Iris pigment epithelial cell (primary cell): ENCODE measurements around the gene PTPRM.

Experiments used
- DNase-seq: peaks from one replicate; pipeline ENCODE4 v3.0.0-alpha.2; 2011; ENCODE audit warnings: low read depth

The PTPRM gene

DNA sequence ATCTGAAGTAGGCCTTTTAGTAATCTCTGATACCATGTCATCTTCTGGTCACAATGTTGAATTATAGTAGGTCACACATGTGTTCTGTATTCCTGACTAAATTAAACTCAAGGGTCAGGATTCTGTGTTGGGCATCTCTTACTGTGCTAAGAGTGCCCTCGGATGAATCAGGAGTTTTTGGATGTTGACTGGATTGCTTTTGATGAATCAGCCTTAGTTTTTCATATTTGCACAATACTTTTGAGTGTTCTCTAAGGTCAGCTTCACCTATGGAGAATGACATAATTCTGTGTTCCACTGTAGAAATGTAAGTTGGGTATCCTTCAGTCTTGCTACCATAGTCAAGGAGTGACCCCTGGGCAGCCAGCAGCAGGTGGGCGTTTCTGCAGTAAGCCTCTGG lies 190.1 kb downstream of the PTPRM start:
- peak; percentile 55 for DNase-seq

DNA sequence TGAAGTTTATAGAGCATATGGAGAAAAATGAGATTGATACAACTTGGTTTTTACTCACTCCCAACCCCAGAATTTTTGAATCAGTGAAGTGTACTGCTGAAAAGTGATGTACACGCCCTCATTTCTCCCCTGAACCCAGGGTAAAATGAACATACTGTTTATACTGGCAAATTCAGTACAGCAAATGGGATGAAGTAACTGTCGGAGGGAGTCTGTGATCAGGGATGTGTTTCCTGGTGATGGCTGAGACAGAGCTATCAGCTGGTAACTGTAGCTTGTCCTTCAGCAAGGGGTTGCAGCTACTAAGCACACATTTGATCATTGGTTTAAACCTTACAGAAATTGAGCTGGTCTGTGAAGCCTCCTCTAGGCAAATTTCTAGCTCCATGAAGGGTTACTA lies 191.6 kb downstream of the PTPRM start:
- DNase-seq: peak; percentile 52

DNA sequence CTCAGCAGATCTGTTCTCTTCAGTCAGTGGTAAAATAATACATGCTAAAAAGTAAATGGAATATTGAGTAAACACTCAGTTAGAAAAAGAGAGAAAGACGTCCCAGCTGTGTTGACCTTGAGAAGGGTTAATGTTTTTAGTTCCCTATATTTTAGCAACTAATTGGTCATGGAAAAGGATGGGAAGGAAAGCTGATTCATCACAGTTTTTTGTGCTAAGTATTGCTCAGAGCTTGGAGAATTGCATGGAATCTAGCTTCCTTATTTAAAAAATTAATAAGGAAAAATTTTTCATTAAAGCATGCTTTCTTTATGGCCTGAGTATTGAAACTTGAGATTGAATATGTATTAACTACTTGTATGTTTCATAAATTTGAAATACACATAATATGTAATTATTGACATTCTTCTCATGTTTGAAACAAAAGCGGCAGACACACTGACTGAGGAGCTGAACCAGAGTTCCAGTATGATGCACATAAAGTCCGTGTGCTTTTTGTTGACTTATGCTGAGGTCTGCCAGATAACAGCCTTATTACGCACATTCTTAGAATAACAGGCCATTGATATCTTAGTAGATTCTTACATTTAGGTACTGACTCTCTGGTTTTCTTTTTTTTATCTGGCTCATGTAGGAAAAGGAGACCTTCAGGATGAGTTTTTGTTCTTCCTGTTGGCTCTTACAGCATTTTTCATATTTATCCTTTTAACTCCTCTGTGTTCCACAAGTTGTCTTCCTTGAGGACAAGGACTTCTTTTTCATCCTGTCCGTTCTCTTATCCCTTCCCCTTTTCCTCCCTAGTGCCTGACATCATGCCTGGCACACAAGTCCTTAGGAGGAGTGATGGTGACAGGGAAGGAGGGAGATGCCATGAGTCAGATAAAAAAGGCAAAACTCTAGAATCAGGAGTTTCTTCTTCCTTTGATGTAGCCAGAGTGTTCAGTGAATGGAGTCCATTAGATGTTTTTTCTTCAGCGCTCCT lies 194.1 kb downstream of the PTPRM start:
- DNase-seq: peak; percentile 91

DNA sequence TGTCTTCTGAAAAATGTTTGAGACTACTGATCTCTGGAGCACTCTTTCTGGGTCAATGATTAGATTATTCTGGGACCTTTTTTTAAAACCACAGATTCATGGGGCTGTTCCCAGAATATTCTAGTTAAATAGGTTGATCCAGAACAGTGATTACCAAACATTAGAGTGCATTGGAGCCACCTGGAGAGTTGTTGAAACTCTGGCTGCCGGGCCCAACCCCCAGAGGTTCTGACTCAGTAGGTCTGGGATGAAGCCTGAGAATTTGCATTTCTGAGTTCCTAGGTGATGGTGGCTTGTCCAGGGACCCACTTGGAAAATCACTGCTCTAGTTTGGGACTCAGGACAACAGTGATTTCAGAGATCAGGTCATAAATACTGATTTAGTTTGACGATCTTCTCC lies 197.3 kb downstream of the PTPRM start:
- DNase-seq: no peak

DNA sequence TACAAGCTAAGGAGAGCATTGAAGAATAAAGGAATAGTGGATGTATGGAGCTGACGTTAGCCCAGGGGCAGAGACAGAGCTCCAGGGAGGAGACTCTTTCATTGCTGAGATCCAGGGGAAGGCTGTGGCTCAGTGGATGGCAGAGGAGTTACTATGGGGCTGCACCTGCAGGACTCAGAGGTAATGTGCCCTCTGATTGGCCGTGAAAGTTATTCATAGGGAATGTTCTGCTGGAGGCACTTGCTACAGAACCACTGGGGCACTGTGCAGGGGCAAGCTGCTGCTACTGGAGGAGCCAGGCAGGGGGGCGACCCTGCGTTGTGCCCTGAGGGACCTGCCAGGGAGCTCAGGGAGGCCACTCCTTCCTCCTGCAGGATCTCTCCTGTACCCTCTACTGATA lies 199.2 kb downstream of the PTPRM start:
- DNase-seq: no peak

DNA sequence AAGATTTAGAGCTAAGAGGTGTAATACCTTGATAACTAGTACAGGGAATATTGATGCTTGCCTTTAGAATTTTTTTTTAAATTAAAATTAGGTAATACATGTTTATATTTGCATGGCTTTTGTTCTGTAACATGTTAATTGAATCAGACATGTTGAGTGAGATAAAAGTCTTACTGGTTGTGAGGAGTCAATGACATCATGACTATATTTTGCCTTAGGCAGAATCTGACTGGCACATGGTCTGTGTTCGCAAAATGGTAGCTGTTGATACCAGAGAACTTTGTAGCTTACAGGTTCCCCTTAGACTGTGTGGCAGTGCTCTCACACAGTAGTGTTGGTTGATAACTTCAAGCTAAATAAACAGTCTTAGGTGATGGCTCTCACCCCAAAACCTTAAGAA lies 199.7 kb downstream of the PTPRM start:
- no peak for DNase-seq

DNA sequence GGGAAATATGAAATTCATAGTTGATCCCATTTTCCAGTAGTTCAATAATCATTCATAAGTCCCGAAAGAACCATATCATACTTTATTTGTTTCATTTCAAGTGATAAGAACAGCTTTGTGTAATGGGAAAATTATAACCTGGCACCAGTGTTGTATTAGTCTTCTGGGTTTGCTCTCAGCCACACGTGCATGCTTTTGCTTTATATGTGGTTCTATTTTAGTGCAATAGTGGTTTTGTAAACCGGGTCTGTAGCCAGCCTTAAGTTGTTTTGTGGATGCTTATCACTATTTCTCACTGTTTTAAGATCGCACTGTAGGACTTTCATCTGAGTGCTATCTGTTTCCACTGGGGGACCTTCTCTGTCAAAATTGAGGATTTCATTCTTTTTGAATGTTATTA lies 203.8 kb downstream of the PTPRM start:
- no peak for DNase-seq

DNA sequence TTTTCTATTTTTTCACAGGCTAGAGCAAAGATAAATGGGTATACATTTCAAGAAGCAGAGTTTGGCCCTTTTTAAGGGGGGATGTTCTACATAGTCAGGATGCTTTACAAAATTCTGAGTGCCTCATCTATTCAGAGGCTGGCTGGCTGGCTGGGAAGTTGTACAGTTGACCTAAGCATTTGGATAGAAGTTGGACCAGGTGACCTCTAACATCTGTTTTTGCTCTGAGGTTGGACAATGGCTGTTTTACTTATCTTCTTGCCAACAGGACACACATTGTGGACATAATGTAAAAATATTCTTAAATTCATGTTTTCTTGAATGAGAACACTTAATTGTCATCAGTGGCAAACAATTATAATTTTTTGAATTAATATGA lies 205.4 kb downstream of the PTPRM start:
- DNase-seq: no peak

DNA sequence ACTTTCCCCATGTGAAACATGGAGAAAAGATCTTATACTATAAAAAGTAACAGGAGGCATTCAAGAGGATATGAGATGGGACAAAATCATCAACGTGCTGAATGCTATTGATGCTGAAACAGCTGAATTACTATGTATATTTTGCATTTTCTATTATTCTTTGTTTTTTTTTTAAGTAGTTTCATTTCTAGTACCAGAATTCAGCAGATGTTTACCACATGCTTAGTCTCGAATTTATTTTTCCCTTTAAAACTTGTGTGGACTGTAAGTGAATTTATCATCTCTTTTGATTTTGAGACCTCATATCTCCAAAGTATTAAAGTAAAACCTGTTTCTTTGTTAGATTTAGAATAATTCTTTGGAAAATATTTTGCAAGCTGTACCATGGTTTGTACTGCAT lies 205.8 kb downstream of the PTPRM start:
- no peak for DNase-seq

DNA sequence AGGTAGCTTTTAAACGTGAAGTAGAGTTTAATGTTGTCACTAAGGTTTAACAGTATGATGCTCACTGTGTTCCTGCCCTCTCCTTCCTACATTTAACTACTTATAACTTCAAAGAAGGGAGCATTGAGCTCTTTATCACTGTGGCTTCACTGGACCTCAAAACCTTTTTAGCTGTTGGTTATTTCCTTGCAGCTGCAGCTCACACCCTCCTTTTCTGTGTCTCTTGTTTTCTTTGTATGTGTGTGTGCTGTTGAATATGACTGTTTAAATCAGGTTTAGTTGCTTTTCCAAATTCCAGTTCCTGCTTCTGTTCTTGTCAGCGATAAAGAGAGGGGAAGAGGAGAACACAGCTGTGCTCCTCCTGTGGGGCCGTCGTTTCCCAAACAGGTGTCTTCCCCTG lies 208.0 kb downstream of the PTPRM start:
- no peak for DNase-seq

DNA sequence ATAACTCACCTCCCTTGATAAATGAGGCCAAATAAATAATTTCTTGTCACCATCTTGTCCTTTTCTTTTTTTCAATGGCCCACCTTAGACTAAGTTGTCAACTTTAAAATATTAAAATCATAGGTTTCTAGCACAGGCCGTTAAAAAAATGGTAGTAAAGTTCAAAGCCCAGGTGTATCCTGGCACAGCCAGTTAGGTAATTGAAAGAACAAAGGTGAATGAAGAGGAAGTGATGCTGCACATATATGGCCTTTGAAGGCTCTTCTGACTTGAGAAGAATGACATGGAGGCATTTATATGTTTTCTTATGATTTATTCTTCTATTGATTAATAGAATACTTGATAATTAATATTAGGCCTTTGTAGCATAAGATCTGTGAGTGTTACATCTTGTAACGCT lies 208.7 kb downstream of the PTPRM start:
- DNase-seq: no peak

DNA sequence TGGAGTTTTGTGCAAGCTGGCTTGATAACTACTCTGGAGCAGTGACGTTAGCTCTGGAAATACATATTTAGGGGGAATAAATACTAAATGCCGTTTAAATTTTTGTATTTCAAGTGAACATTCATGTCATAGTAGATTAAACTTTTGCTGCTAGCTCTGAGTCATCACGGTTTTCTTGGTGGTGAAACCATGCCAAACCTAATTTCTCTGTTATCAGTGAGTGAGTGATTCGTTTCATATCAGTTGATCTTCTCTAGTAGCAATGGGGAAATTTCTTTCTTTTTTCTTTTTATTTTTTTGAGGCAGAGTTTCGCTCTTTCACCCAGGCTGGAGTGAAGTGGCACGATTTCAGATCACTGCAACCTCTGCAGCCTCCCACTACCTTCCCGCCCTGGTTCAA lies 211.1 kb downstream of the PTPRM start:
- DNase-seq: peak; percentile 82

DNA sequence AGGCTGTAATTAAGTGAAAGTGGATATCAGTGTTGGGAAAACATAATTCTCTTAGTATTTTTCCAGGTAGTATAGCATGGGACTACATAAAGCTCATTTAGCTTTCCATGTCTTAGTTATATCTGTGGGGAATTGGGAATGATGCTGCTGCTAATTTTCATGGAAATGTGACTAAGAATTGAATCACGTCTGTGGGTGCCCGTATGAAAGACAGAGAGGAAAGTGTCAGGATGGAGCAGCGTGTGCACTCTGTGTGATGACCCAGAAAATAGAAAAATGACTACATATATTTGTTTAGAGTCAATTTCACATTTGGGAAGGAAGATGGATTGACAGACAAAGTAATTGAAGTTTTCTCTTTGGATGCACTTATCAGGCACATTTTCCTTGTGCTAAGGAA lies 212.1 kb downstream of the PTPRM start:
- no peak for DNase-seq

DNA sequence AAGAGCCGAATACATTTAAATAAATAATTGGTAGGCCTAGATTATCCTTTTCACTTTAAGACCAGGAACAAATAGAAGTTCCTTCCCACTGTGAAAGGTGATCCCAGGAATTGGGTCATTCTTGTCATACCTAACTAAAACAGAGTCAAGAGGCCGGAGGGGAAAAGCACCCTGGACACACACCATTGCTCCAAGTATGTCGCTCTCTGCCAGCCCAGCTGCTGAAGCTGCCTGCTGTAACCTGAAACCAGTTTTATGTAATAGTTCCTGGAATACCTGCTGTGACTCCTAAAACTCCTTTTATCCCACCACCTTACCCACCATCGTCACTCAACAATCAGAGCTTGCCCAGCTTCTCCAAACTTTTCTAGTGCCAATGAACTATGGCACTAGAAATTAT lies 217.1 kb downstream of the PTPRM start:
- peak; percentile 19 for DNase-seq

DNA sequence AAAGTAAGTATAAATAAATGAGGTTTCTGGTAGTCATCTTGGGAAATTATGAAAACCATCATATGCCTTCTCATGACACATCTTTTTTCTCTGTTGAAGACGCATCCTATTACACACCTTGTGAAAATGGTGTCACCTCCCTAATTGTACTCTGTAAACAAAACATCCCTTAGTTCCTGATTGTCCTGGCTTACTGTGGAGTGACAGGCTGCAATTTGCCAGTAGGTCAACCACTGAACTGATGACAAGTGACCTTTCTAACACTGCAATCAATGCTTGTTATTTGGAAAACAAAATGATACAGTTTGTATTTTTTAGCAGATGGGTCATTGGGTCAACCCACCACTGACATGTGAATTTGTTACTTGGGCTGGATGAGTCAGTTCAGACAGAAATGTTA lies 219.5 kb downstream of the PTPRM start:
- DNase-seq: peak; percentile 17

DNA sequence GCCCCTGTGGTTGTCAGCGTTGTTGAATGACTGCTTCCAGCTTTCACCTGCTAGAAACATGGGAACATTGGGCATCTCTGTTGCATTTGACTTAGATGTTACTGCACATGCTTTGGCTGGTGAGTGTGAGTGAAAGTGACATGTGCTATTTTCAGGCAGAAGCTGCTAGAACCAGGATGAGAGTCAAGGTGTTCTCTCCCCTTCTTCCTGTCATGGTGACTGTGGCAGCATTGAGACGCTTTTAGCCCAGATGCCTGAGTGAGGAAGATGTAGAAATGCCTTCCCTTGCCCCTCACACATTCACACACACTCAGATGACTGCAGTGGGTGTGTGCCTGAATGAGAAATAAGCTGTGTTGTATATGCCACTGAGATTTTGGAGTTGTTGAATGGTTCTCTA lies 220.2 kb downstream of the PTPRM start:
- no peak for DNase-seq

DNA sequence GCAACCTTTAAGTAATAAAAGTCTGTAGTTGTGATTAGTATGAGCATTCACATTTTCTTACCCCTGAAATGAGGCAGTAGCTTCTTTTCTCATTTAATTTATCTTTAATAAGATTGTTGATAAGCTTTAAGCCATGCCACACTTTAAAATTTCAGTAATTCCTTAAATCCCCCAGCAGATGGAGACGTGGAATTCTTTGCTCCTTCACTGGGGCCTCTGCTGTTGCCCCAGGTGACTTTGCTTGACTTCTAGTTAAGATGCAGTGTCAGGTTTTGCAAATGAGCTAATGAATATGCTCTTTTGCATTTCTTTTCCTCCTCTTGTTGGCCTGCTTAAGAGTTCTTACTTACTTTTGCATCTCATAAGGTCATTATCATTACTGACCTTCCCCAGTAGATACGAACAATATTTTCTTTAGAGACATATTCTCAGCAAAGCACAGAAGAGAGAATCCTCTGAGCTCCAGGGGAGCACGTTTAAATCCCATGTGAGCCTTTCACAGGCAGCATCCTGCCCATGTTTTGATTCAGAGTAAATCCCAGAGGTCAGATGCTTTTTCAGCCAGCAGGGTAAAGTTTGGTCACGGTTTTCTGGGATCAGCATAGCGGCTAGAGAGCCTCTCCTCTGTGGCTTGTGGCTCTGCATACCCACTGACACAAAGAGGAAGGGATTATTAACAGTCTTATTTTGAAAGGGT lies 222.9 kb downstream of the PTPRM start:
- peak; percentile 62 for DNase-seq

DNA sequence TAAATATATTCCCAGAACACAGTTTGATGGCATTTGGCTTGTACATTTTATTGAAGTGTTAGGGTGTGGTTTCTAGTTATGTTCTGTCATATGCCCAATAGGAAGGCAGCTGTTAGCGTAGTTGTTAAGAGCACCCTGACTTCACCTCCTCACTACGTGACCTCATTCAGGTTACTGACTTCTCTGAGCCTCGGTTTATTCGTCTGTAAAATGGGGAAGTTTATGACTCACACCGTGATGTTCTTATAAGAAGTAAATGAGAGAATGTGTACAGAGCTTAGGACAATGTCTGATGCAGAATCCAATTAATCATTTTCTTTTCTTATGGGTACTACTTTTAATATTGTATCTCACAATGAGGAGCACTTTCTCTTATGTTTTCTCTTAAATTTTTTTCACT lies 226.0 kb downstream of the PTPRM start:
- no peak for DNase-seq

DNA sequence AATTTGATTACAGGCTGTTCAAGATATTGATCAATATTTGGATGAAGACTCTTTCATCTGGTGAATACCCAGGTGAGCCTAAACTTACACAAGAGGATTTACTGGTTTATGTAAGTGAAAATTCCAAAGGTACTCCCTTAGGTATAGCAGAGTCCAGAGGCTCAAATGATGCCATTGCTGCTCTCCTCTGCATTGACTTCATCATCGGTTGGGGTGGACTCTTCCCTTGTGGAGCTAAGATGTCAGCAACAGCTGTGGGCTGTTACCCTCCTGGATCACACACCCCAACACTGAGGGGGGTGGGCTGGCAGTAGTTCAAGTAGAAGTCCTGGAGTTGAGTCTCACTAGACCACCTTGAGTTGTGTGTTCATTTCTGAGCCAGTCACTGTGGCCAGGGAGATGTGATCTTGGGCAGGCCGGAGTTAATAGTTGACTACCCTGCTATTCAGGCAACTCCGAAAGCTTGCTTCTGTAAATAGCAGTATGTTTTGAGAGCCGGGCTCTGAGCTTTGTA lies 236.9 kb downstream of the PTPRM start:
- no peak for DNase-seq

DNA sequence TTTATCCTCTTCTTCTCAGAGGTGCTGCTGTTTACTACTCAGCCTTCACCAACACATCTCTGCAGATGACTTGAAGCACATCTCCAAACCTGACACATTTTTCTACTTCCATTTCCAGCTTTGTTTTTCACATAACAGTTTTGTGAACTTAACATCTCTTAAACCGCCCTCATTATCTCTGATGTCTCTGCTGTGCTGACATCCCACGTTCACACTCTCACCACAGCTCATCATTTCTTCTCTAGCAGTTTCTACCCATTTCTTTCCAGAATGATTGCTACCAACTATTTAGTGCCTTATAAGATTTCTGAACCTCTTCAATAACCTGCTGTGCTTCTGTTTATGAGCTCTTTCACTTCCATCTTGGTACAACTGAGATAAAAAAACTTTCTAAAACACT lies 238.0 kb downstream of the PTPRM start:
- no peak for DNase-seq

DNA sequence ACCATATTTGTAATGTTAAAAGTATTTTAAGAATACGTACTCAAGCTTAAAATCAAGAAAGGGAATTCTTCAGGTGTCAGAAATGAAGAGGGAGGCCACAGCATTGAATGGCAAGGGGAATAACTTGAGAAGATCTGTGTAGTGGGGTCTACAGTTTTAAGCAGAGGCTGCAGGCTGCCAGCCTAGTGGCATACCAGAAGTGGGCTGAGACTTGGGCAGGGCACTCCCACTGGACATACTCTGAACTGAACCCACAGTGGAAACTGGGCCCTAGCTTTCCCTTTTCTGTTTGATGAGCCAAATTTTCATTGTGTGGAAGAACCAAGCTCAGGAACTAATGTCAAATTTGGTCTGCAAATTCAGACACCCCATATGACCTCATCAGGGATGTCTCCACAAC lies 238.8 kb downstream of the PTPRM start:
- no peak for DNase-seq

DNA sequence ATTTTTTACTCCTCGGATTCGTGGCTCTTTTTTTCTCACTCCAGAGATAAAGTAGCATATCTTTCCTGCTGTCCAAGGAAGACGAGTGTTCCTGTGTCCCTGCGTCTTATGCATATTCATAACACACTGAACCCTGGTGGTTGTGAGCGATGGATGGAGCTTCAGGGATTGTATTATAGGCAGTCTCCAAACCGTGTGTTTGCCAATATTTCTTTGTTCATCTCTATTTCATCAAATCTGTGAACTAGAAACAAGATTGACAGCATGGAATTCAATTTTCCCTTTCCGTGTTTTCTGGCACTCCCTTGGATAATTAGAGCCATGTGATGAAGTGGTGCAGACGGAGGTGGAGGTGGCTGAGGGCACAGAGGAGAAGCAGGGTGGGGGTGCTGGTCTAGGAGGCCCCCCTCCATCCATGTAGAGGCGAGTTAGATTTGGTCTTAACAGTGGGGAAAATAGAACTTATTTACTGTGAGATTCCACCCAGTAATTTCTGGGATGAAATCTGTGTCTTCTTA lies 240.9 kb downstream of the PTPRM start:
- no peak for DNase-seq

DNA sequence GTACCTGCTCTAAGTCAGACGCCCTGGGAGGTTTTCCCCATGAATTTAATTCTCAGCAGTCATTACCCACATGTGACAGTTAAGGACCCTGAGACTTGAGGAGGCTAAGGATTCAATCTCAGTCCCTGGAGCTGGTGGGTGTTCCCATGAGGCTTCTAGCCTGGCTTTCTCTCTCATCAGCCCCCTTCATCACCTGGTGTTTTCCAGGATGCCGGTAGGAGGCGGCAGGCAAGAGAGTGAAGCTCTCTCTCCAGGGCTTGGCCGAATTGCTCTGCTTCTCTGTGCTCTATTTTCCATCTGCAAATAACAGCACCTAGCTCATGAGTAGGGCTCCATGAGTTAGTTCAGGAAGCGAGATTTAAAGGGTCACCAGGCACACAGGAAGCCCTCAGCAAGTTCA lies 241.9 kb downstream of the PTPRM start:
- no peak for DNase-seq
